HG02588 (cell line): ENCODE results near the gene BTN1A1.
"Not testable (repeated sequence)": the region's sequence is repeated elsewhere in the genome, so short reads cannot be mapped to it uniquely, and the experiment has no call there.

ENCODE experiments used
- ATAC-seq: cut with Tn5 transposase; IDR thresholded peaks from one replicate; pipeline ENCODE4 v1.9.1; 2021; ENCODE audit warnings: mild to moderate bottlenecking, moderate library complexity; ENCODE audit not compliant: unreplicated experiment

BTN1A1 gene

GRCh38 chr6:26507658-26508057, 7.6 kb downstream of the BTN1A1 start:
- no peak for ATAC-seq

GRCh38 chr6:26511033-26511432, 10.9 kb downstream of the BTN1A1 start:
- ATAC-seq = not testable (repeated sequence)

GRCh38 chr6:26514984-26515383, 14.9 kb downstream of the BTN1A1 start:
- no peak for ATAC-seq

GRCh38 chr6:26516481-26517427, 16.7 kb downstream of the BTN1A1 start:
- ATAC-seq = no peak

GRCh38 chr6:26519359-26519758, 19.3 kb downstream of the BTN1A1 start:
- no peak for ATAC-seq

- ATAC-seq = peak; percentile 24
Measured at GRCh38 chr6:26520237-26520849, 20.2 kb downstream of the BTN1A1 start.

- ATAC-seq = peak; percentile 50
Measured at GRCh38 chr6:26520850-26521599, 20.9 kb downstream of the BTN1A1 start.

- ATAC-seq = peak; percentile 78
Measured at GRCh38 chr6:26521600-26522391, 21.7 kb downstream of the BTN1A1 start.

GRCh38 chr6:26522486-26523228, 22.6 kb downstream of the BTN1A1 start:
- not testable (repeated sequence) for ATAC-seq

GRCh38 chr6:26524314-26524713, 24.2 kb downstream of the BTN1A1 start:
- ATAC-seq = not testable (repeated sequence)

- no peak for ATAC-seq
Measured at GRCh38 chr6:26524722-26525370, 24.7 kb downstream of the BTN1A1 start.

- no peak for ATAC-seq
Measured at GRCh38 chr6:26525838-26526237, 25.7 kb downstream of the BTN1A1 start.

- ATAC-seq = no peak
Measured at GRCh38 chr6:26526928-26527327, 26.8 kb downstream of the BTN1A1 start.

GRCh38 chr6:26530203-26530602, 30.1 kb downstream of the BTN1A1 start:
- ATAC-seq = no peak

GRCh38 chr6:26531897-26532296, 31.8 kb downstream of the BTN1A1 start:
- no peak for ATAC-seq

- no peak for ATAC-seq
Measured at GRCh38 chr6:26532699-26533531, 32.8 kb downstream of the BTN1A1 start.

GRCh38 chr6:26533532-26533931, 33.4 kb downstream of the BTN1A1 start:
- ATAC-seq = no peak

GRCh38 chr6:26534681-26535465, 34.8 kb downstream of the BTN1A1 start:
- ATAC-seq = no peak
